ENCODE measurements around the gene MGA. TPM values are rescaled to one million over a fixed set of nuclear protein-coding genes. Genes with fewer than 3 reads are reported as not detected.

MGA gene
- total RNA-seq, 6 experiments from 2014 or later = 11.8 to 16.6 (median 15.3) TPM

DNA sequence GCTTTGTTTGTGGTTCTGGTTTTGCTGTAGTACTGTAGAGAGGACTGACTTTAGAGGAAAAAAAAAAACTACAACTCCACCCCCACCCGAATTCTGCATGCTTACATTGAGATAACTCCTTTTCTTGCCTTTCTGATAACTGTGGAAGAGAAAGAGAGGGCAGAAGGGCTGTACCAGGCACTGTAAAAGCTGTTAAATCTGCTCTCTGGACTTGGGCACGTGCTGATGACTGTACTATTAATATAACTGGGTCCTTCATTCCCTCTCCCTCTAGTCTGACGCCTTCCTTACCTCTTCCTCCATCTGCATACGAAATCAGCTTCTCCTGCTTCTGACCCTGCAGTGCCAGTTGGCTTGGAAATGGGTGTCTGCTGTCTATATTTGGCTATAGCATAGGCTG is 129.0 kb downstream of the MGA start:
- H3K9me3 Mint-ChIP-seq = no peaks in the 10 kb centered on the region
- H3K27ac Mint-ChIP-seq = peak overlapping the region; percentile 91
- H3K4me3 Mint-ChIP-seq = no peak overlapping the region
- TF ChIP-seq, protein P1, sequence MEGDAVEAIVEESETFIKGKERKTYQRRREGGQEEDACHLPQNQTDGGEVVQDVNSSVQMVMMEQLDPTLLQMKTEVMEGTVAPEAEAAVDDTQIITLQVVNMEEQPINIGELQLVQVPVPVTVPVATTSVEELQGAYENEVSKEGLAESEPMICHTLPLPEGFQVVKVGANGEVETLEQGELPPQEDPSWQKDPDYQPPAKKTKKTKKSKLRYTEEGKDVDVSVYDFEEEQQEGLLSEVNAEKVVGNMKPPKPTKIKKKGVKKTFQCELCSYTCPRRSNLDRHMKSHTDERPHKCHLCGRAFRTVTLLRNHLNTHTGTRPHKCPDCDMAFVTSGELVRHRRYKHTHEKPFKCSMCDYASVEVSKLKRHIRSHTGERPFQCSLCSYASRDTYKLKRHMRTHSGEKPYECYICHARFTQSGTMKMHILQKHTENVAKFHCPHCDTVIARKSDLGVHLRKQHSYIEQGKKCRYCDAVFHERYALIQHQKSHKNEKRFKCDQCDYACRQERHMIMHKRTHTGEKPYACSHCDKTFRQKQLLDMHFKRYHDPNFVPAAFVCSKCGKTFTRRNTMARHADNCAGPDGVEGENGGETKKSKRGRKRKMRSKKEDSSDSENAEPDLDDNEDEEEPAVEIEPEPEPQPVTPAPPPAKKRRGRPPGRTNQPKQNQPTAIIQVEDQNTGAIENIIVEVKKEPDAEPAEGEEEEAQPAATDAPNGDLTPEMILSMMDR (IDR thresholded peaks at IDR 0.05) = no peak
- no peak for DNase-seq
- peaks cover 4% of the 10 kb centered on the region; the same call in 1 of the 2 replicates for H3K36me3 Mint-ChIP-seq (ENCODE audit: low read depth)
- H3K4me1 Mint-ChIP-seq (ENCODE audit: low read depth) = peaks cover 60% of the 10 kb centered on the region
- no peaks in the 10 kb centered on the region; the same call in 1 of the 2 replicates for H3K27me3 Mint-ChIP-seq (ENCODE audit: insufficient read depth)

DNA sequence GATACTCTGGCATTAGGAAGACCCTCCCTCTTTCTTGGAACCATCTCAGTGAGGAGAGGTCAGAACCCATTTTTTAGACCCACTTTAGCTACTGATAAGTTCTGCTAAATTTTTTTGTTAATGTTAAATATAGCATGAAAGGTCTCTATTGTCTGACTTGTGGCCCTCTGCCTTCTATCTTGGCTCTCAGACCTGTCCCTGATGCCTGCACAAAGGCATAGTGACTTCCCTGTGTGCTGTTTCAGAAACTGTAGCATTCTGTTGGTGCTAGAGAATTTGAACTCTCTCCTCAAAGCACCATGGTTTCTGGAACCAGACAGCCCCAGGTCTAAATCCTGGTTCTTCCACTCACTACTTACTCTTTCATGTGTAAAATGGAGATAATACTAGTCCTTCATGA is 129.5 kb downstream of the MGA start:
- Mint-ChIP-seq H3K4me1 (ENCODE audit: low read depth) (peaks cover 64% of the 10 kb centered on the region), H3K4me3 (no peak overlapping the region), H3K27me3 (ENCODE audit: insufficient read depth) (no peaks in the 10 kb centered on the region; the same call in 1 of the 2 replicates), H3K36me3 (ENCODE audit: low read depth) (peaks cover 4% of the 10 kb centered on the region; the same call in 1 of the 2 replicates), H3K9me3 (no peaks in the 10 kb centered on the region), H3K27ac (peak overlapping the region; percentile 91)
- TF ChIP-seq, protein P1 (IDR thresholded peaks at IDR 0.05) = no peak
- DNase-seq = no peak

DNA sequence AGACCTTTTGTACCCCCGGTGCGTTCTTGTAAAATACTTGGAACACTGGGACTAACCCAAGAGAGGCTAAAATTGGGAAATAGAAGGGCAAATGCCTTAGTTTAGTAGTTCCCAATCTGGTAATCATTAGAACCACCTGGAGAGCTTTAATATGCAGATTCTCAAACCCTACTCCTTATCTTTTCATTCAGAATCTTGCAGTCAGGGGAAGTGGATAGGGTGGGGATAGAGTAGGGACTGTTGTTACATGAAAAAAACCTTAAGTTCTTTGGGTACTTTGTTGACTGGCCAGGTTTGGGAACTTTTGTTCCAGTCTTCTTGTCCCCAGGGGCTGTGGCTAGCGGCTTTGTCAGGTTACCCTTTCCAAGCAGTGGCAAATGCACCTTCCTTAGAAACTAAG is 130.0 kb downstream of the MGA start:
- Mint-ChIP-seq H3K9me3 (no peaks in the 10 kb centered on the region), H3K27ac (peak overlapping the region; percentile 91), H3K27me3 (ENCODE audit: insufficient read depth) (no peaks in the 10 kb centered on the region; the same call in 1 of the 2 replicates), H3K4me1 (ENCODE audit: low read depth) (peaks cover 69% of the 10 kb centered on the region), H3K36me3 (ENCODE audit: low read depth) (peaks cover 4% of the 10 kb centered on the region; the same call in 1 of the 2 replicates), H3K4me3 (peak overlapping the region; percentile 73; the same call in 1 of the 2 replicates)
- no peak for DNase-seq
- TF ChIP-seq, protein P1 (IDR thresholded peaks at IDR 0.05) = no peak

DNA sequence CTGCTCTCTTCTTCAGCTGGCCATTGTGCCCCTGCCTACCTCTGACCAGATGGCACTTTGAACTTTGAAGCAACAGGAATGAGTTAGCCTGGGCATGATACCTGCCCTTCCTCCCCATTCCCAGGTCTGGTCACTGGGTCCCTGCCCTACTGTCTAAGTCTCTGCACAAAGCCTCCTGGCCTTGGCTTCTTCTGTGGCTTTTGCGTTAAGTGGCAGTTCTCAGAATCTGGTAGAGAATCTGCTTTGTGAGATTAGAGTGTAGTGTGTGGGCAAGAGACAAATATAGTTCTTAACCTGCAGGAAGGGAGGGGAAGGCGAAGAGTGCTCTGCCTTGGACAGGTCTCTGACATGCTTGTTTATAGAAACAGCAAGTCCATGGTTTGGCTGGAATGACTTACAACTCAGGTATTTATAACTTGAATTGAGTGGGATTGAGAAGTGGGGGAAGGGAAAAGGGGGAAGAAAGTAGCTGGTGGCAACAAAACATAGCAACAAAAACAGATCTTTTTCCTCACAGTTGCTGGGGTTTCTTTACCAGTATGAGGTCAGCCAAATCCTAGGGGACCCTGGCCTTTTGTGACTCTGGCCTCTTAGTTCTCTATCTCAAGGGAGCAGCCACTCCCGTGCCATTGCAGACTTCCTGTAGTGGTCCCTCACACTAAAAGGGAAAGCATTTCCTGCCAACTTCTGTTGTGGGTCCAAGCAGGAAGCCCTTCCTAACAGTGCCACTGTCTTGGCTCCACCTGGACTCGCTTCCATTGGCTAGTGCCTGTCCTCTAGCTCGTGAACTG is 130.7 kb downstream of the MGA start:
- Mint-ChIP-seq H3K4me3 (peak overlapping the region; percentile 73), H3K9me3 (no peaks in the 10 kb centered on the region), H3K36me3 (ENCODE audit: low read depth) (peaks cover 4% of the 10 kb centered on the region; the same call in 1 of the 2 replicates), H3K4me1 (ENCODE audit: low read depth) (peaks cover 77% of the 10 kb centered on the region), H3K27ac (peak overlapping the region; percentile 91), H3K27me3 (ENCODE audit: insufficient read depth) (no peaks in the 10 kb centered on the region; the same call in 1 of the 2 replicates)
- DNase-seq = peak; percentile 84
- TF ChIP-seq, protein P1 (IDR thresholded peaks at IDR 0.05) = no peak

DNA sequence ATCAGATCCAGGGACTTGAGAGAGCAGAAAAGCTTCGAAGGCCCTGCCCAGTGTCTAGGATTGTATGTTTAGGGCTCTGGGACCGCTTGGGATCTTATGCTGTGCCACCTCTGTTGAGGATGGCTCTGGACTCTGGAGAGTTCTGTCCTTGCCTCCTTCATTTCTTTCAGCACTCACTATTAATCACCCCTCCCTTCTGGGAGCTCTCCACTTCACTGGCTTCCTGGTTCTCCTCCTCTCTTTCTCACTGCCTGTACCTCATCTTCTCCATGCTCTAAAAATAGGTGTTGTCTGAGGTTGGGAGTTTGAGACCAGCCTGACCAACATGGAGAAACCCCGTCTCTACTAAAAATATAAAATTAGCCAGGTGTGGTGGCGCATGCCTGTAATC is 131.3 kb downstream of the MGA start:
- Mint-ChIP-seq H3K9me3 (no peaks in the 10 kb centered on the region), H3K4me3 (peak overlapping the region; percentile 73), H3K27ac (peak overlapping the region; percentile 91), H3K4me1 (ENCODE audit: low read depth) (peaks cover 83% of the 10 kb centered on the region), H3K27me3 (ENCODE audit: insufficient read depth) (no peaks in the 10 kb centered on the region; the same call in 1 of the 2 replicates), H3K36me3 (ENCODE audit: low read depth) (peaks cover 4% of the 10 kb centered on the region; the same call in 1 of the 2 replicates)
- TF ChIP-seq, protein P1 (IDR thresholded peaks at IDR 0.05) = no peak
- DNase-seq = no peak

Data from HFFc6 (cell line).